ENCODE results near the gene ALDH2.
"Not testable (repeated sequence)": the region's sequence is repeated elsewhere in the genome, so short reads cannot be mapped to it uniquely, and the experiment has no call there.

Gene ALDH2

DNA sequence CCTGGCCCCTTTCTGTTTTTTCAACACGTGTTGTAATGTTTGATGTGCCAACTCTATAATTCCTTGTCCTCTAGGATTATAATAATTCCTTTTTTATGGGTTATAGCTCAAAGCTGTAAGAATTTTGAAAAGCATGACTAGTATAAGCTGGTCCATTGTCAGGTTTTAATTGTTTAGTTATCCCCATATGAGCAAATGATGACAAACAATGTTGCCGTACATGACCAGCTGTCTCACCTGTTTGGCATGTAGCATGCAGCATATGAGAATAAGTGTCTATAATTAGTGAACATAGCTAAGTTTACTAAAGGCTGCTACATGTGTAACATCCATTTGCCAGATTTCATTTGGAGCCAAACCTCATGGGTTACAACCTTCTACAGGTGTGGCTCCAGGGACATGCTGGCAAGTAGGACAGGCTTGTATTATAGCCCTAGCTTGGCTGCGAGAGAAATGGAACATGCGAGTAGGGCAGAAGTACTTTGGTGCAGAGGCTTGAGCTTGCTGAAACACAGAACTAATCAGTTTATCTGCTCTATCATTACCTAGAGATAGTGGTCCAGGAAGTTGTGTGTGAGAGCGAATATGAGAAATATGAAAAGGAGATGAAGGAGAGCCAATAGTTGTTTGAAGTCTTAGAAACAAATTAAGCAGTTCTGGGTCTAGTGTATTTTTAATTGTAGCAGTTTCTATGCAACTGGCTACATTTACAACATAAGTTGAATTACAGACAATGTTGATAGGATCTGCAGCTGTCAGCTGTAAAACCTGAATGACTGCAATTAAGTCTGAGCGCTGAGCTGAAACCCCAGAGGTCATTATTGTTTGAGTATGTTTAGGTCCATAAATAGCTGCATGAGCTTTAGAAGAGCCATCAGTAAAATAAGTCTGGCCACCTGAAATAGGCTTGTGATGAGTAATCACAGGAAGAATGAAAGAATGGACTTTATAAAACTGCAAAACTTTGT lies 52.7 kb downstream of the ALDH2 start:
- FAIRE-seq, result no peak

DNA sequence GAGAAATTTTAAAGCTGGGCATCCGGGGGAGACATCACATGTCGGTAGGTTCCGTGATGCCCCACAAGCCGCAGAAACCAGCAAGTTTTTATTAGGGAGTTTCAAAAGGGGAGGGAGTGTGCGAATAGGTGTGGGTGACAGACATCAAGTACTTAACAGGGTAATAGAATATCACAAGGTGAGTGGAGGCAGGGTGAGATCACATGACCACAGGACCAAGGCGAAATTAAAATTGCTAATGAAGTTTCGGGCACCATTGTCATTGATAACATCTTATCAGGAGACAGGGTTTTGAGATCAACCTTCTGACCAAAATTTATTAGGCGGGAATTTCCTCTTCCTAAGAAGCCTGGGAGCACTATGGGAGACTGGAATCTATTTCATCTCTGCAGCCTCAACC lies 54.1 kb downstream of the ALDH2 start:
- not testable (repeated sequence) for DNase-seq (ENCODE audit: insufficient read length, low spot score); FAIRE-seq

More for the DNA sequence above, 52.7 kb downstream of the ALDH2 start:
- no peak for DNase-seq (ENCODE audit: insufficient read length, low spot score)

DNA sequence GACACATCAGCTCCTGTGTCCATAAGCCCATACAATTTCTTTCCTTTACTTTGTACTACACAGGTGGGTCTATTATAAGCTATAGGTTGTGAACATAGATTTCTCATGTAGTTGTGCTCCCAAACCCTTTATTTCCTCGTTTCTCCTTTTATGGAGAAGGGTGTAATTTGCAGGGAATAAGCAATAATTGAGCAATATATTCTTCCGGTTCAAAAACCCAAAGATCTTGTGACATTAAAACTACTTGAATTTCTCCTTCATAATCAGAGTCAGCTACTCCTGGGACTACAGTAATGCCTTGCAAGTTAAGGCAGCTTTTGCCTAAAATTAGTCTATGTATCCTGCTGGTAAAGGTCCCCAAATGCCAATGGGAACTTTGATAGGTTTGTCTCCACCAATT lies 56.2 kb downstream of the ALDH2 start:
- no peak for FAIRE-seq
- no peak for DNase-seq (ENCODE audit: insufficient read length, low spot score)

DNA sequence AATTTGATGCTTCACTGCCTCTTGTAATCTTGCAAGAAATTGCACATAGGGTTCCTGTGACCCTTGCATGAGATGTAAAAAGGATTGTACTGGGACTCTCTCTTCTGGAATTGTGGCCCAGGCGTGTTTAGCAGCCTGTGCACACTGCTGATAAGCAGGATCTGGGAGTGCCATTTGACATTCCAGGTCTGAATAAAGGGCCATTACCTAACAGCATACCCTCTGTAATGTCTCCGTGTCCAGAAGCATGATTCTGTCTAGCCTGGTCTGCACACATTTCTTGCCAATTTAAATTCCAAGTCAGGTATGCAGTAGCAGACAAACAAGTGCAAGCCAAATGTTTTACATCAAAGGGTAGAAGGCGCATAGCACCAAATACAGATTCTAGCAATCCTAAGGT lies 57.2 kb downstream of the ALDH2 start:
- FAIRE-seq, result no peak

DNA sequence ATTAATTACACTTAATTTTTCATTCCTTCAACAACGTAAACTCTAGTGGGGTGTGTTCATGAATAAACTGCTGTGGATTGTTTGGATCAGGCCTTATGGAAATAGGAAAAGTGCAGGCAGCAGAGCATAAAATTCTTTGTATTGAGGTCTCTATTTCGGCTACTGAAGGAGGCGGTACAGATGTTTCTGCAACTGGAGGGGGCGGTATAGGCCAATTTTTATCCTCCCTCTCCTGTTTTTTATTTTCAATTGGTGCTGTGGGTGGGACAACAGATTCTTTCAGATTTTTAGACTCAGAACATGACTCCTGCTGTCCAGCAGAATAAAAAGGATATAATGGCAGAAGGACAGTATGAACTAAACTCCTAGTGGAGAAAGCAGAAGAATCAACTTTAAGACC lies 57.6 kb downstream of the ALDH2 start:
- FAIRE-seq; DNase-seq (ENCODE audit: insufficient read length, low spot score): not testable (repeated sequence)

More for the DNA sequence above, 57.2 kb downstream of the ALDH2 start:
- no peak for DNase-seq (ENCODE audit: insufficient read length, low spot score)

DNA sequence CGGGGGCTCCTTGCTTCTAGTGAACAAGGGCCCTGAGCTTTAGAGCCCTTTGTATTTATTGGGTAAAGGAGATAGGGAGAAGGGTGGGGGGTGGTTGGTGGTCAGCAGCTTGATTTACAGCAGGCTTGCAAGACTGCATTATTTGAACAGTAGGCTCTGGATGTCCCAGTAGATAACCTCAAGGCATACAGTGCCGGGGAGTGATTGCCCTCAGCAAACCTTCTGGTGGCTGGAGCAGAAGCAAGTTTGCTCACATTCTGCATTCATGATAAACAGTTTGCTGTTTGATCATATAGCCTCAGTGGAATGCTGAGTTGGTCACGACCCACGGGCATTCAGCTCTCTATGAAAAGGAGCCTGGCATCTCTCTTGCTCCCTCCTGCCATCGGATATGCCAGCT lies 58.8 kb downstream of the ALDH2 start:
- no peak for FAIRE-seq
- no peak for DNase-seq (ENCODE audit: insufficient read length, low spot score)

DNA sequence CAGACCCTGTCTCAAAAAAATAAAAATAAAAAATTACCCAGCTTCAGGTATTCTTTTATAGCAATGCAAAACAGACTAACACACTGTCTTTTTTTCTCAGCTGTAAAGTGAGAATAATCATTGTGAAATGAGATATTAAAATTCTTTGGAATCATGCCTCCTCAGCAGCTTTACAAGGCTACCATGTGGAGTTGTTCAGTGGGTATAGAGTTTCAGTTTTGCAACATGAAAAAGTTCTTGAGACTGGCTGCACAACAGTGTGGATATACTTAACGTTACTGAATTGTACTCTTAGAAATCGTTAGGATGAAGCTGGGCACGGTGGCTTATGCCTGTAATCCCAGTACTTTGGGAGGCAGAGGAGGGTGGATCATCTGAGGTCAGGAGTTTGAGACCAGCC lies 59.6 kb downstream of the ALDH2 start:
- DNase-seq (ENCODE audit: insufficient read length, low spot score), result no peak
- no peak for FAIRE-seq

DNA sequence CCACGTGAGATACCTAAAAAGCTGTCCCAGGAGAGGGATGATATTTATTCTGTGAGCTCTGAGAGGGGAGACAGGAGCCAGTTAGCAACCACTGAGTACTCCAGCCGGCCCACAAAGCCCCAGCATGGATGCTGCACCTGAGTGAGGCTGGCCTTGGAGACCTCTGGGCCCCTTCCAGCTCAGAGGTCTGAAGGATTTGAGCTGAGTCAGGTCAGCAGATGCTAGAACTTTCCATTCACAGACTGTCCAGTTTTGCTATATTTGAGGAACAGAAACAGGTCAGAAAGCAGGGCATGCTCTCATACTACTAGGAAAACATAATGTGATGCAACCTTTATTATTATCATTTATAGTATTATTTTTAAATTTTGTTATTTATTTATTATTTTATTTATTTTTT lies 60.3 kb downstream of the ALDH2 start:
- no peak for FAIRE-seq
- DNase-seq (ENCODE audit: insufficient read length, low spot score), result no peak

DNA sequence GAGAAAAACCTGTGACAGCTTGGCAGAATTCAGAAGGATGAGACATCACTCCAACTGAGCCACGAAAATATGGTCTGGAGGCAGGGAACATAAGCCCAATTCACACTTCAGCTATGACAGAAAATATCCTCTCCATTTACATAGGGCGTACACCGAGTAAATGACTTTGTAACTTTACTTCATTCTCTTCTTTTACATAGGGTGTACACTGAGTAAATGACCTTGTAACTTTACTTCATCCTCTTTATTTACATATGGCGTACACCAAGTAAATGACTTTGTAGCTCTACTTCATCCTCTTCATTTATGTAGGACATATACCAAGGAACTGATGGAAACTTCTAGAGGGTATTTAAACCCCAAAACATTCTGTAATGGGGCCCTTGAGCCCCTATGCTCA lies 61.2 kb downstream of the ALDH2 start:
- DNase-seq (ENCODE audit: insufficient read length, low spot score) (no peak), FAIRE-seq (no peak)

DNA sequence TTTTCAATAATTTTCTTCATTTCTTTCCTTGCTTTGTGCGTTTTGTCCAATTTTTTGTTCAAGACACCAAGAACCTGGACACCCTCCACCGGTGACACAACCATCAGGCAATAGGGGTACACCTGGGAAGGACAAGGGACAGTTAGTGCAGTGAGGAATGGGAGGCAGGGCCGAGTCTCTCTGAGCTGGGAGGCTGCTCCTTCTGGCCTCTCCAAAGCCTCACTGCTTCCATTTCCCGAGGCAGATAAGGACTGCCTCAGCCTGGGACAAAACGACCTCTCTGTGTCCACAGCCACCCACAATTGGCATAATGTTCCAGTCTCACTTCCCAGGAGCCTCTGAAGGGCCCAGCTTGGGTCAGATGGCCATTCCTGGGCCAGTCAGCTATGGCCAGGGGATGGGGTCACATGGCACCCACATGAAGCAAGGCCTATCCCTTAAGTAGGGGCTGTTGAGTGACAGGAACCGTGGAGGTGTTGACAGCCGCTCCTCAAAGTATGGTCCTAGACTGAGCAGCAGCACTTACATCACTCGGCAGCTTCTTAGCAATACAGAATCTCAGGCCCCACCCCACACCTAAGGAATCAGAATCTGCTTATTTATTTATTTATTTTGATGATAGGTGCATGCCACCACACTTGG lies 61.7 kb downstream of the ALDH2 start:
- no peak for FAIRE-seq
- DNase-seq (ENCODE audit: insufficient read length, low spot score), result no peak

DNA sequence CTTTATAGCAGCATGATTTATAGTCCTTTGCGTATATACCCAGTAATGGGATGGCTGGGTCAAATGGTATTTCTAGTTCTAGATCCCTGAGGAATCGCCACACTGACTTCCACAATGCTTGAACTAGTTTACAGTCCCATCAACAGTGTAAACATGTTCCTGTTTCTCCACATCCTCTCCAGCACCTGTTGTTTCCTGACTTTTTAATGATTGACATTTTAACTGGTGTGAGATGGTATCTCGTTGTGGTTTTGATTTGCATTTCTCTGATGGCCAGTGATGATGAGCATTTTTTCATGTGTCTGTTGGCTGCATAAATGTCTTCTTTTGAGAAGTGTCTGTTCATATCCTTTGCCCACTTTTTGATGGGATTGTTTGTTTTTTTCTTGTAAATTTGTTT lies 62.9 kb downstream of the ALDH2 start:
- not testable (repeated sequence) for DNase-seq (ENCODE audit: insufficient read length, low spot score); FAIRE-seq

DNA sequence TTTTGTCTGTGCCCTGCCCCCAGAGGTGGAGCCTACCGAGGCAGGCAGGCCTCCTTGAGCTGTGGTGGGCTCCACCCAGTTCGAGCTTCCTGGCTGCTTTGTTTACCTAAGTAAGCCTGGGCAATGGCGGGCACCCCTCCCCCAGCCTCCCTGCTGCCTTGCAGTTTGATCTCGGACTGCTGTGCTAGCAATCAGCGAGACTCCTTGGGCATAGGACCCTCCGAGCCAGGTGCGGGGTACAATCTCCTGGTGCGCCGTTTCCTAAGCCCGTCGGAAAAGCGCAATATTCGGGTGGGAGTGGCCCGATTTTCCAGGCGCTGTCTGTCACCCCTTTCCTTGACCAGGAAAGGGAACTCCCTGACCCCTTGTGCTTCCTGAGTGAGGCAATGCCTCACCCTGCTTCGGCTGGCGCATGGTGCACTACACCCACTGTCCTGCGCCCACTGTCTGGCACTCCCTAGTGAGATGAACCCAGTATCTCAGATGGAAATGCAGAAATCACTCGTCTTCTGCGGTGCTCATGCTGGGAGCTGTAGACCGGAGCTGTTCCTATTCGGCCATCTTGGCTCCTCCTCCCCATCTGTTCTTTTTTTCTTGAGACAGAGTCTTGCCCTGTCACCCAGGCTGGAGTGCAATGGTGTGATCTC lies 68.1 kb downstream of the ALDH2 start:
- DNase-seq (ENCODE audit: insufficient read length, low spot score); FAIRE-seq: not testable (repeated sequence)

DNA sequence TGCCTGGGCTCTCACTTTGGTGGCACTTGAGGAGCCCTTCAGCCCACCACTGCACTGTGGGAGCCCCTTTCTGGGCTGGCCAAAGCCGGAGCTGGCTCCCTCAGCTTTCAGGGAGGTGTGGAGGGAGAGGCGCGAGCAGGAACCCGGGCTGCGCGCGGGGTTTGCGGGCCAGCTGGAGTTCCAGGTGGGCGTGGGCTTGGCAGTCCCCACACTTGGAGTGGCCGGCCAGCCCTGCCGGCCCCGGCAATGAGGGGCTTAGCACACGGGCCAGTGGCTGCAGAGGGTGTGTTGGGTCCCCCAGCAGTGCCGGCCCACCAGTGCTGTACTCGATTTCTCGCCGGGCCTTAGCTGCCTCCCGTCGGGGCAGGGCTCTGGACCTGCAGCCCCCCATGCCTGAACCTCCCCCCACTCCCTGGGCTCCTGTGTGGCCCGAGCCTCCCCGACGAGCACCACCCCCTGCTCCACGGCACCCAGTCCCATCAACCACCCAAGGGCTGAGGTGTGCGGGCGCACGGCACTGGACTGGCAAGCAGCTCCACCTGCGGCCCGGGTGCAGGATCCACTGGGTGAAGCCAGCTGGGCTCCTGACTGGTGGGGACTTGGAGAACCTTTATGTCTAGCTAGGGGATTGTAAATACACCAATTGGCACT lies 68.9 kb downstream of the ALDH2 start:
- FAIRE-seq; DNase-seq (ENCODE audit: insufficient read length, low spot score): not testable (repeated sequence)

DNA sequence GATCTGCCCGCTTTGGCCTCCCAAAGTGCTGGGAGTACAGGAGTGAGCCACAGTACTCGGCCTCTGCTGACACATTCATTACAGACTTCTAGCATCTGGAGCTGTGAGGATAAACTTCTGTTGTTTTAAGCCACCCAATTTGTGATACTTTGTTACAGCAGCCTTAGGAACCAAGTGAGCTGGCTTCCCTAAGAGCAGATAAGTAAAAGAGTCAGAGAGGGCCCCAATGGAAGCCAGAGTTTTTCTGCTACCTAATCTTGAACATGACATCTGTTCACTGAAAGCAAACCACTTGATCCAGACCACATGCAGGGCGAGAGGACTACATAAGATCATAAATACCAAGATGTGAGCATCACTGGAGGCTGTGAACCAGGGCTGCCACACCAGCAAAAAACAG lies 71.6 kb downstream of the ALDH2 start:
- FAIRE-seq (no peak), DNase-seq (ENCODE audit: insufficient read length, low spot score) (no peak)

DNA sequence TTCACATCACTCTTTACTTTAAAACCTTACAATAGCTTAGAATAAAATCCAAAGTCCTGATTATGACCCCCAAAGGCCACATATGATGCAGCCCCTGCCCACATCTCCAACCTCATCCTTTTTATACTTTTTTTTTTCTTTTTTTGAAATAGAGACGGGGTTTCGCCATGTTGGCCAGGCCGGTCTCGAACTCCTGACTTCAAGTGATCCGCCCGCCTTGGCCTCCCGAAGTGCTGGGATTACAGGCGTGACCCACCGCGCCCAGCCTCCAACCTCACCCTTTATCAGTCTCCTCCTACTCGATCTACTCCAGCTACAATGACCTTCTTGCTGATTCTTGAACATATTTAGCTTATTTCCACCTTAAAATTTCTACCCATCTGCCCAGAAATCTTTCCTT lies 74.1 kb downstream of the ALDH2 start:
- no peak for FAIRE-seq
- no peak for DNase-seq (ENCODE audit: insufficient read length, low spot score)

DNA sequence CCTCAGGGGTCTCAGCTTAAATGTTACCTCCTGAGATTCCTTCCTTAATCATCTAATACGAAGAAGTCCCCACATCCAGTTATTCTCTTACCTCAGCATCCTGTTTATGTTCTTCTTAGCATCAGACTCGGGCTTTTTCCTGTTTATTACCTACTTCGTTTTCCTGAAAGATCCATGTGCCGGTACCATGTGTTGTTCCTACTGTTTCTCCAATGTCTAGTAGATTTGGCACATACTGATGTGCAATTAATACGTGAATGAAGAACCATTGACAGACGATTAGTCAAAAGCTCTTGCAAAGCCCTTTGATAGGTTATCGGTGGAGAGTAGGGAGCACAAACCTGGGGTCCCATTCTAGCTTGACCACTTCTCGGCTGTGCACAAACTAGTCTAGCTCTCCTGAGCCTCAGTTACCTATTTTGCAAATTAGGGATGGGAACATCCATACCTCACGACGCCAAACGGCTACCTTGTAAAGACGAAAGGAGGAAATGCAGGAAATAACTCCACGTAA lies 74.6 kb downstream of the ALDH2 start:
- DNase-seq (ENCODE audit: insufficient read length, low spot score) (peak; percentile 23), FAIRE-seq (no peak)

DNA sequence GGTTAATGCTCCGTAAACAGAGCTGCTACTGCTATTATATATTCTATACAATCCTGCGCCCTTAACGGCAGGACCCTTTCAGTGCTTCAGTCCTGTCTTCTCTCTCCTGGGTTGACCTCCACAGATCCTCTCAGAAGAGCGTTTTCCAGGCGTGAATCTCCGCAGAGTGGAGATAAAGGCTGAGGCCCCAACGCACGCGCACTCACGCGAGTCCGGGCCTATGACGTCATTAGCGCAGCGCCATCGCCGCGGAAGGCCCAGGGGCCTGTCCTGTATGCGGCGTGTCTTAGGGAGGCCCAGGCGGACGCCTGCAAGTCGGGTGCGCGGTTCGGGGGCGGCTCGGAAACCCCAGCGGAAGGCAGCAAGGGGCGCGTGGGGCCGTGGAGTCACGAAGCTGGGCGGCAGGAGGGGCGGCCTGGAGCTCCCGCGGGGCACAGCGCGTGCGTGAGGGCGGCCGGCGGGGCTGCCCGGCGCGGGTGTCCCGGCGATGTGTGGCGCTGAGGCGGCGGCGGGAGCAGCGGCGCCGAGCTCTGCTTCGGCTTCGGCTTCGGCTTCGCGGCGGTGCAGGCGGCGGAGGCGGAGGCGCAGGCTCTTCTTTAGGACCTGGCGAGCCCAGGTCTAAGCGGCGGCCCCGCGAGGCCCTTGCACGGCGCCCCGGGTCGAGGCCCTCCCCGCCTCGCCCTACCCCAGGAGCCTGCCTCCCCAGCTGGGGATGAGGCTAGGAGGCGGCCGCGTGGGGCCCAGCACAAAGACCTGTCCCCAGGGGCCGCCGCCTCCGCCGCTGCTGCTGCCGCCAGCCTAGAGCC lies 75.2 kb downstream of the ALDH2 start, which contains the start of gene MAPKAPK5:
MAPKAPK5 (plus strand) TSS at position 479 of the 806 bp plus-strand sequence. CDS start 506 bp downstream, outside the sequence.
- FAIRE-seq (peak; percentile 91), DNase-seq (ENCODE audit: insufficient read length, low spot score) (peak; percentile 93)

DNA sequence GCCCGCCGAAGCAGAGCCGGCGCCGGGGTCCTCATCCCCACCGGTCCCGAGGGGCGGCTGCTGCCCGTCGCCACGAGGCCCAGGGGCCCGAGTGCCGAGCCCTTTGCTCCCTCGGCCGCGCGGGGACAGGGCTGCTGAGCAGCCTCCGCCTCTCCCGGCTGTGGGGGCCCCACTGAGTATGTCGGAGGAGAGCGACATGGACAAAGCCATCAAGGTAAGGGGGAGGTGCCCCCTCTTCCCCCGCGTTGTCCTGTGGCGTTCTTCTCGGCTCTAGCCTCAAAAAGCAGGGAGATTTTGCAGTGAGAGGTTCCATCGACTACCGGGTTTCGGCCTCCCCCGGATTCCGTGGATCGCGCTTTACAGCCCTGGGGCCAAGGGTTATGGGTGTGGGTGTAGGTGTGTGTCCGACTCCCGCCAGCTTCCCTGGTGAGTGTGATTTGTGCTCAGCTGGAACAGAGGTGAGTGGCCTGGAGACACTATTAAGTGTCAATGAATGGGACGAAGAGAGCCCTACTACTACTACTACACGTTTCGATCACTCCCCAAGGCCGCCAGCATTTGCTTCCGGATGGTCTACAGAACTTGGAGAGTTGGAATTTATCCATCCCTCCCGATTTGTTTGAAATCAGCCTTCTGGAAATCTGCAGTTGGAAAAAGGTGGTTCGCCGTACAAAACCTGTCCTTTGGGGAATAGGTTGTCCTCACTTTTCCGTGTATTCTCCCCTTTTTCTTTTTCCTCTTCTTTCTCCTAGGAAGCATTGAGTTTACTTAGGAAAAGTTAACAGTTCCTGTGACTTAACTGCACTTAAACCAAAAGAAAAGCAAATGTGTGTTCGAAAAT lies 76.0 kb downstream of the ALDH2 start:
- DNase-seq (ENCODE audit: insufficient read length, low spot score) (peak; percentile 17), FAIRE-seq (no peak)

DNA sequence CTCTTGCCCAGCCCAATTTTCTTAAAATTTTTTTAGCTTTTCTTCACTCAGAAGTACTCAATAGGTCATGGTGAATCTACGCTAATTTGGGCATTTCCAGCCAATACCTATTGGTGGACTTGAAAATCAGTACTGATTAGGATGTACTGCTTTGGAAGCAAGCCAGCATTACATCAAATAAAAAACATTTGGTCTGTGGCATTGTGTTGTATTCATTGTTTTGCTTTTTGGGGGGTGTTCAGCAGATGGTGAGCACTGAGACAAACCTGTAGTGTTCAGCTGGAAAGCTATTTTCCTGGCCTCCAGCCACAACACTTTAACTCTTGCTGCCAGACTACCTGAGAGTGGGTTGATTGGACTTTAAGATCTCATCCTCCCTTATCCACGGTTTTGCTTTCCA lies 79.3 kb downstream of the ALDH2 start:
- no peak for DNase-seq (ENCODE audit: insufficient read length, low spot score)
- FAIRE-seq, result no peak

Measured in GM19239 (cell line).